ENCODE results near the gene TBC1D16. TPM values are rescaled to one million over a fixed set of nuclear protein-coding genes. Genes with fewer than 3 reads are reported as not detected.

TBC1D16 gene
- polyA plus RNA-seq, 1 donor = 37.2 TPM

DNA sequence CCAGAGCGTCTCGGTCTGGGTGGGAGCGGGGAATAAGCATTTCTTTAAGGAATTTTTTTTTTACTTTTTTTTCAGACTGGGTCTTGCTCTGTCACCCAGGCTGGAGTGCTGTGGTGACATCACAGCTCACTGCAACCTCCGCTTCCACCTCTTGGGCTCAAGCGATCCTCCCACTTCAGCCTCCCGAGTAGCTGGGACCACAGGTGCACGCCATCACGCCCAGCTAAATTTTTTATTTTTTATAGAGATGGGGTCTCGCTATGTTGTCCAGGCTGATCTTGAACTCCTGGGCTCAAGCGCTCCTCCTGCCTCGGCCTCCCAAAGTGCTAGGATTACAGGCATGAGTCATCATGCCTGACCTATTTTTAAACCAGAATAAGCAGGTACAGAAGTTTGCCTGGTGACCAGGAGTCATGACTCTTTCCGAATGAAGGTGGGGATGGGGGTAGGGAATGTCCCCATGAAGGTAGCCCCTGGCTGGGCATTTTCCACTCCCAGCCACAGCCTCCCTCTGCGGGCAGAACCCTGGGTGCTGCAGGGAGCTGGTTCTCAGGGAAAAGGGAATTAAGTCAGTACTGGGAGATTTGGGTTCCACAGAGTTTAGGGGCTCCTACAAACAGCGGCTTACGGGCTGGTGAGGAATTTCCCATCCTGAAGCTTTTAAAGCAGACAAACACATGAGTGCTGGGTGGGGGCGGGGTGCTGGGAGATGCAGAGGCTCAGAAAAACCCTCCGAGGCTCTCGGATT is 48.3 kb downstream of the TBC1D16 start:
- no peak for DNase-seq

DNA sequence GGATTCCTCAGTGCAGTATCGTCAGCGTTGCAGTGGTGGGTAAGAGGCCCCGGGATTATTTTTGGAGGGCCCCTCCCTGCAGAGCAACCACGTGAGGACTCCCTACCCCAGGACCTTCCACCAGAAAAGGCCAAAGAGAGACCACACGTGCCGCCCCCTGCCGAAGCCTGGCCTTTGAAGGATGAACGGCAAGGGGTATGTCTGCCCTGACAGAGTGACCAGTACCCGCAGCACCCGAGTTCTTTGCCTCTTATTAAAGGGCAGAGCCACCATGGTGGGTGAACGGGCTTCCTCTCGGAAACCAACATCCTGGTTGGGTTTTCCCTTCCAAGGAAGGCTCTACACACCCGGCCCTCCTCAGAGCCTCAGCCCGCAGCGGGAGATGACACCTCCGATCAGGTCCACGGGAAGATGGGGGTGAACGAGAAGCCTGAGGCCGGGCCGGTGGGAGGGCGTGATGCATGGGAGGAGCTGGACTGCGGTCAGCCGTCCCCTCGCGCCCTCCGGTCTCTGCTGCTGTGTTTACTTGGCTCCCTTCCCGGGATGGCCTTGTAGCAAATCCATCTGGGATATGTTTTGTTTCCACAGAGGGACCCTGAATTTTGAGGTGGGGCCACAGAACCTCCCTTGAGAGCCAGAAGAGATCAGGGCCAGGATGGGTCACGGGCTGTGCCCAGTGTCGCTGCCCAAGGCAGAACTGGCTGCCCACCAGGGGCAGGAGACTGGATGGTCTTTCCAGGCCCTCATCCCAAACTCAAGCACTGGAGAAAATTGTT is 49.1 kb downstream of the TBC1D16 start:
- DNase-seq = no peak

- DNase-seq = no peak
These were observed 49.7 kb downstream of the TBC1D16 start for GRCh38 chr17:79985943-79986391.

DNA sequence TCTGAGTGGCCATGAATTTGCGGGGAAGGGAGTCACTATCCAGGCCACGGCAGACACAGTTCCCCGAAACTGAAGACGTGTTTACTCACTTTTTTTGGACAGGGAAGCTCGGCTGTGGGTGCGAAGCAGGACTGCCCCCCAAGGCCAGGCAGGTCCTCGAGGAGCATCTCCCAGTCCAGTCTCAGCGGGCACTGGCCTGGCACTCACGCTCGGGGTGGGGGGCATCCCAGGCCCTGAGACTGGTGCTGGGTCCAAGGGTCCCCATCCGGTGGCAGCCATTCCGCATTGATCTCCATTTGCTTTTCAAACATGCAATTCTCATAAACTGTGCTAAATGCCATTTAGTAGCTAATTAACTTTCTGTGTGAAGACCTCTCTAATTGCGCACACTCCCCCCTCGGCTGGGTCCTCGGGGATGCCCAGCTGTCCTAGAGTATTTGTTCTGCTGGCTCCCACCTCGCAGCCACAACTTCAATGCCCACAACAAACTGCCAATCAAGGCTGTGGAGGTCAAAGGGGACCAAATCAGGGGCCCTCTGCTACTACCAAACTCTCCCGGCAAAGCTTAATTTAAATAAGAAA is 50.2 kb downstream of the TBC1D16 start:
- no peak for DNase-seq

- no peak for DNase-seq
These were observed 50.8 kb downstream of the TBC1D16 start for GRCh38 chr17:79984877-79985276.

DNA sequence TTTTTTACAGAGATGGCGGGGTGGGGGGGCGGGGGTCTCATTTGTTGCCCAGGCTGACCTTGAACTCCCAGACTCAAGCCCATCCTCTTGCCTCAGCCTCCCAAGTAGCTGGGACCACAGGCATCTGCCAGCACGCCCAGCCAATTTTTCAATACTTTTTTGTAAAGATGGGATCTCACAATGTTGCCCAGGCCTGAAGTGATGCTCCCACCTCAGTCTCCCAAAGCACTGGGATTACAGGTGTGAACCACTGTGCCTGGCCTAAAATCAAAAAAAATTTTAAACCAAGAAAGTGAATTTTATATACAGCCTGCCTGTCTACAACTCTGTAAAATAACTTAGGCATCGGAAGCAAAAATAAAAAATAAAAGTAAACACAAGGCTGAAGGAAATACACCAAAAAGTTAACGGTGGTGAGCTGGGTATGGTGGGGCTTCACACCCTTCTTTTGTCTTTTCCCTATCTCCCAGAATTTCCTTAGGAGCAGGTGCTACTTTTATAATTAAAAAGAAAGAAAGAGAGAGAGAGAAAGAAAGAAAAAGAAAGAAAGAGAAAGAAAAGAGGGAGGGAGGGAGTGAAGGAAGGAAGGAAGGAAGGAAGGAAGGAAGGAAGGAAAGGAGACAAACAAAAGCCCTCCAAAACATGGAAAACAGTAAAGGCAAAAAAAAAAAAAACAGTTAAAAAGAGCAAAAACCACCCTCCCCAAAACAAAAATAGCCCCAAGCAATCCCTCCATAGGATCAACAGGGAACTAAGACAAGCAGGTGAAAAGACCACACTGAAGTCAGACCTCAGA is 51.4 kb downstream of the TBC1D16 start:
- no peak for DNase-seq

DNA sequence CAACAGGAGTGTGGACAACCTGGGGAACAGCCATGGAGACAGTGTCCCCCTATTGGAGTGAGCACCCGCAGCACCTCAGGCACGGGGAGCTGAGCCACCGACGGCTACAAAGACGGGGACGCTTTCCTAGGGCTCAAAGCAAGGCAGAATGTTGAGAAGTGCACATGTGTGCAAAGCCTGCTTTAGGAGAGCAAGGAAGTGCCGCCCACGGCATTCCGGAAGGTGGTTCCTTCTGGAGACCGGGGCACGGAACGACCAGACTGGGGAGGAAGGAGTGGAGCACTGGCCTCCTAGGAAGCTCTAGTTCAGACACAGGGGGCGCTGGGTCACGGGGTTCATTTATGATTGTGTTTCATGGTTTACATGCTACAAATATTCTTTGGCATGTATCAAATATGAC is 52.2 kb downstream of the TBC1D16 start:
- no peak for DNase-seq

DNA sequence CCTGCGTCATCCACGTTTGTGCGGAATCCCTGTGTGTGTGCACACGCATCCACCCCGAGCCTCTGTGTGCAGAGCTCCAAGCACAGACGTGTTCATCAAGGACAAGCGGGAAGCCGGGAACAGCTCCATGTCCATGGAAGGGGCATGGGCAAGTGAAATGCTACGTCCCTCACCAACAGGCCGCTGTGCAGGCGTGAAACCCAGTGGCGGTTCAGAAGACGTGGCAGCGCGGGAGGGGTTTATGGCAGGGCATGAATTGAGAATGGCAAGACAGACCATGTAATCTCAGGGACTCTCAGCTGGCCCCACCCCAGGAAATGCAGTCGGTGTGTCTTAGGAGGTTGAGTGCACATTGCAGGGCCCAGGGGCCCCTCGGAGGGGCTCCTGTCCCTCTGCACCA is 52.7 kb downstream of the TBC1D16 start:
- DNase-seq = no peak

DNA sequence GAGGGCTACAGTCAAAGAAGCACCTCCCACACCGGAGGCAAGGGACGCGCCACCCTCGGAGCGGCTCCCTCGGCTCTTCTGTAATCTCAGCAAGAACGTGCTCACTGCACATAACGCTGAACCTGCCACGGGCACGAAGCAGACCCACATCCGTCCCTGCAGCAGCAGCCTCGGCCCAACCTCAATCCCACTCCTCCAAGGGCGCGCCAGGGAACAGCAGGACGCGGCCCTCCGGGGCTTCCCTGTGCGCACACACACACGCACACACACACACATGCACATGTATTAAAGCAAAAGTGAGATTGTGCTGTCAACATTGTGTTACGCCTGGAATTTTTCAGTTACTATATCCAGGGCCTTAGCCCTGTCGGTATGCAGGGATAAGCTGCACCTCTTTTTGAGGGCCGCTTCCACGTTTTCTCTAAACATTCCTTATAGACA is 54.0 kb downstream of the TBC1D16 start:
- no peak for DNase-seq

DNA sequence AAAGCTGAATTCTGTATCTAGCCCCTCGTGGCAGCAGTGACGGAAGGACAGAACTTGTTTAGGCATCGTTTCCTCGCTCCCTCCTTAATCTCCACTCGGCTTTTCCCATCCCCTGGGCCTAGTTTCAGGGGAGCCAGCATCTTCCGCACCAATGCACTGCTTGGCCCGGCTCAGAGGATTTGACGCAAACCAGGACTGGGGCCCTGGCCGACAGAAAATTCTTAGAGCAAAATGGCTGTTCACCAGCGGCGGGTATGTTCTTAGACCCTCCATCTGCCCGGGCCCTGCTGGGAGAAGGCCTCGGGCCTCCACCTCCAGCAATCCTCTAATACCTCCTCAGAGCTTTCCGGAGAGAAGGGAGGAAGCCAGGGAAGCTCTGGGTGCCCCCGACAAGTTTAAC is 54.6 kb downstream of the TBC1D16 start:
- DNase-seq = no peak

GRCh38 chr17:79980246-79981043 is 55.2 kb downstream of the TBC1D16 start:
- no peak for DNase-seq

GRCh38 chr17:79979816-79980215 is 55.9 kb downstream of the TBC1D16 start:
- no peak for DNase-seq

DNA sequence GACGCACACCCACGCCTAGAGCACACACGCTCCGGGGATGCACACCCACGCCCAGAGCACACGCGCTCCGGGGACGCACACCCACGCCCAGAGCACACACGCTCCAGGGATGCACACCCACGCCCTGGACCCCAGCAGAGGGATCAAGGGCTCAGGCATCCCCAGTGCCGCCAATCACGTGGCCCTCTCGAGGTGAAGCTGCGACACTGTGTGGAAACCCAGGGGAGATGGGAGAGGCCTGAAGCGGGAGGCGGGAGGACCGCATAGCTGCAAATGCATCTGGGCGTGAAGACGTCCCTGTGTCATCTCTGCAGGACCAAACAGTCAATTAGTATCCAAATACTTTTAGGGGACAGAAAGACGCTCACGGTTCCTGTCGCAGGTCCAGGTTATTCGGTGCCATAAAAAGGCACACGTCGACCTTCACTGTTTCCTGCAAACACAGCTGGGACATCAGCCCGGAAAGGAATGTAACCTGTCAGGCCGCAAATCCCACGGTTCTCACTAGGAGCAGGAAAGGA is 56.4 kb downstream of the TBC1D16 start:
- DNase-seq = no peak

DNA sequence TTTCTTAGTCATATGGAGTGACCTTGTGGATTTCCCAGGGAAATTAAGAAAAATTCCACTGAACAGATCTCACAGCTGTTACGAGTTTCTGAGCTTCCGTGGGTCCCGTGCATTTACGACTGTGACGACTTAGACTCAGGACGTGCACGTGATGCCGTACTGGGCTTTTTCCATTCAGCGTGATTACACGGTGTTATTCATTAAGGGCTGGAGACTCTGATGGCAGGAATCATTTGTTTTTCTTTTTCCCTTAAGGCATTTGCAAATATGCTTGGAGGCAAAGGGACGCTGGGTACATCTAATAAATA is 57.2 kb downstream of the TBC1D16 start:
- DNase-seq = no peak

DNA sequence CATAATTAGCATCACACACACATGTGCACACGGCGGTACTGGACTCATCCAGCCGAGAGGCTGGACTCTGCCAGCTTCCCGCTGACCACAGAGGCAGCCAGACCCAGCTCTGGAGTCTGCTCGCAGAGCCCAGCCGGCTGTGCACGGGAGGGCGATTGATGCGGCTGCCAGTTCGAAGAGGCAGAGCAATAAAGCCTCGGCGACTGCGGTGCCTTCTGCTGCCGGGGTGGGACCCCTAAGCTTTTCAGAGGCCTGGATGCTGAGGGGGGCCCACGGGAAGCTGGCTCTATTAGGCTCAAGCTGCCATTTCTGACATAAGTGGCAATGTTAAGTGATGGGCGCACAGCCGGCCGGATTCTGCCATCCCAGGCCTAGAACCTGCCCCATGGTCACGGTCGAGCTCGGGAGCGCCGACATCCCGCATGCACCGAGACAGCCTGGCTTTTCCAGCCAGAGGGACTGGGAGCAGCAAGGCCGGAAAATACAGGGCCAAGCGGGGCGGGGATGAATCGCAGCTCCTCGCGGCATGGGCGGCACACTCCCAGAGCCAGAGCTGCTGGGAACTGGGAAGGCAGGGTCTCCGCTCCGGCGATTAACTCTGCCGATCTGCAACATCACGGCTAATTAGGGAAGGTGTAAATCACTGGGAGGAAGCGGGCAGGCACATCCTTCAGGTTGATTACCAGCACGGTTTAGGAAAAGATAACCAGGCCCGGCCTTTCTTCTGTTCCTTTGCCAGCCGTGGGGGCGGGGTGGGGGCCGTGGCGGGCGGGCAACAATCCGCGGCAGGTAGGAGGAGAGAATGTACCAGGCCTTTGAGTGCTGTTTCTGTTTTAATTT is 57.7 kb downstream of the TBC1D16 start:
- DNase-seq = no peak

DNA sequence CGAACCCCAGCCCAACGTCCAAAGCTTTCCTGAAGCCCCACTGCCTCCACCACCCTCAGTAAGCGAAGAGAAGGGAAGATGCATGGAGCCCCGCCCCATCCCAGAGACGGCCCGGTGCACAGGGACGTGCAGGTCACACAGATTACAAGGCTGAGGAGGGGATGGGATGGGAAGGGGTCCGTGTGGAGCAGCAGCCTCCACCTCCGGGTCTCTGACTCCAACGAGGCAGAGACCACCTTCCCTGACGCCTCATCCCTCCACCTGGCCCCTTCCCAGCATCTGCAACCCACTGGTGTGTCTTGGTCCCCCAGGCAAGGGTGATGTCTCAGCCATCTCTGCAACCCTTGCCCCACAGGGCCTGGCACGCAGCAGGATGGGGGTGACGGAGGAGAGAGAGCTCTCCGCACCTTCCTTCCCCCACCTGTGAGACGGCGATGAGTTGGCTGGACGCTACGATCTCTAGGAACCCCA is 58.5 kb downstream of the TBC1D16 start:
- no peak for DNase-seq

- no peak for DNase-seq
These were observed 59.2 kb downstream of the TBC1D16 start for GRCh38 chr17:79976451-79976850.

GRCh38 chr17:79975498-79976134 is 60.1 kb downstream of the TBC1D16 start:
- no peak for DNase-seq

DNA sequence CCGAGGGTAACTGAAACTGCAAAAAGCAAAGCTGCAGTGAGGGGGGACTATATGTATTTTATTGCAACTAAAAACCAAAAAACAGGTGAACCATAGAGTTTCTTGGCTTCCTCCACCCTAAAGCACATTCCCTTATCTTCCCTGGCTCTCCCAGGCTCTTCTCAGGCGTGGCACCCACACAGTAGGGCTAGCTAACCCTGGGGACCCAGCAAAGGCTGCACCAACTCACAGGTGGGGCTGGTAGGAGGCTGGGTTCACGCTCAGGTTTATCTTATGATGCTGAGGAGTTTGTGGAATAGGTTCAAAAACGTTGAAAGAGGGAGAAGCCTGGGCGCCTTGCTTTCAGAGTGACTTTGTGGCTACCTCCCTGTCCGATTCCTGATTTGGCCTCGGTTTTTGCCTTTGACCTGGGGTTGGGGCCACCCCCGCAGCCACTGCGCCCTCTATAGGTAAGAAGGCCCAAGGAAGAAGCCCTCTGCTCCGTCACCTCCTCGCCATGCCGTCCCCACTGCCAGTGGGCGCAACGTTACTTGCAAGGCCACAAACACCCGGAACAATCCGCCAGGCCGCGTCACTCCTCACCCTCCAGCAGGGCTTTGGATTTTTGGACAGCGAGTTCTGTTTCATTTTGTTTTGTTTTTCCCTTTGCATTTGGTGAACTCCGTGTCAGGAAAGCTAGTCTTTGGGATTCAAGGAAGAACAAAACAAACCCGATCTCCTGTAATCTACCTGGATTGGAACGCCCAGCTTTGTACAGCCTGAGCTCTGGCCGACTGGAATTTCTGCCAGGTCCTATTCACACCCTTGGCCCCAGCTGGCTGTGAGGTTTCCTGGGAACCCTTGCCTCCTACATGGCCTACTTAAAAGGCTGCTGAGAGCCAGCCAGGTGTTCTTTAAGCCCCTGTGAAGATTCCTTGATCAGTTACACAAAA is 60.8 kb downstream of the TBC1D16 start:
- no peak for DNase-seq

Measured in hindlimb muscle (tissue), 1 donor.